ENCODE measurements around the gene HOXA4. TPM values are rescaled to one million over a fixed set of nuclear protein-coding genes. Genes with fewer than 3 reads are reported as not detected.

Gene HOXA4
- total RNA-seq, 1 donor from 2014 or later, result 0.31 TPM

GRCh38 chr7:27148756-27149641 is 18.4 kb upstream of the HOXA4 start:
- no peak for DNase-seq (ENCODE audit: low spot score)
- peaks cover 24% of the 10 kb centered on the region for H3K4me1 Mint-ChIP-seq (ENCODE audit: unreplicated experiment)
- peaks cover 4% of the 10 kb centered on the region for H3K36me3 Mint-ChIP-seq (ENCODE audit: low read depth, unreplicated experiment)
- no peak for TF ChIP-seq CTCF (IDR thresholded peaks at IDR 0.05; ENCODE audit: unreplicated experiment)
- no peak overlapping the region for H3K27ac Mint-ChIP-seq (ENCODE audit: unreplicated experiment)
- no peak overlapping the region for H3K4me3 Mint-ChIP-seq (ENCODE audit: unreplicated experiment)
- peaks cover 58% of the 10 kb centered on the region for H3K27me3 Mint-ChIP-seq (ENCODE audit: unreplicated experiment)
- H3K9me3 Mint-ChIP-seq (ENCODE audit: unreplicated experiment), result no peaks in the 10 kb centered on the region

GRCh38 chr7:27148031-27148755 is 17.6 kb upstream of the HOXA4 start:
- Mint-ChIP-seq H3K27me3 (ENCODE audit: unreplicated experiment) (peaks cover 52% of the 10 kb centered on the region), H3K36me3 (ENCODE audit: low read depth, unreplicated experiment) (peaks cover 4% of the 10 kb centered on the region), H3K9me3 (ENCODE audit: unreplicated experiment) (no peaks in the 10 kb centered on the region), H3K4me3 (ENCODE audit: unreplicated experiment) (peak overlapping the region; percentile 56), H3K27ac (ENCODE audit: unreplicated experiment) (no peak overlapping the region), H3K4me1 (ENCODE audit: unreplicated experiment) (peaks cover 21% of the 10 kb centered on the region)
- DNase-seq (ENCODE audit: low spot score), result no peak
- TF ChIP-seq CTCF (IDR thresholded peaks at IDR 0.05; ENCODE audit: unreplicated experiment), result no peak

GRCh38 chr7:27147199-27148030 is 16.9 kb upstream of the HOXA4 start, which contains the start of gene HOXA6:
Gene HOXA6, minus strand, starts transcription at chr7:27147774. Its CDS starts 25 bp downstream, at chr7:27147749.
- Mint-ChIP-seq H3K9me3 (ENCODE audit: unreplicated experiment) (no peaks in the 10 kb centered on the region), H3K4me1 (ENCODE audit: unreplicated experiment) (peaks cover 26% of the 10 kb centered on the region), H3K36me3 (ENCODE audit: low read depth, unreplicated experiment) (peaks cover 4% of the 10 kb centered on the region), H3K4me3 (ENCODE audit: unreplicated experiment) (peak within 1 kb of the TSS; percentile 56), H3K27me3 (ENCODE audit: unreplicated experiment) (peaks cover 56% of the 10 kb centered on the region), H3K27ac (ENCODE audit: unreplicated experiment) (no peak within 1 kb of the TSS)
- no peak for DNase-seq (ENCODE audit: low spot score)
- TF ChIP-seq CTCF (IDR thresholded peaks at IDR 0.05; ENCODE audit: unreplicated experiment), result no peak

GRCh38 chr7:27146491-27147198 is 16.1 kb upstream of the HOXA4 start:
- Mint-ChIP-seq H3K9me3 (ENCODE audit: unreplicated experiment) (no peaks in the 10 kb centered on the region), H3K27me3 (ENCODE audit: unreplicated experiment) (peaks cover 53% of the 10 kb centered on the region), H3K36me3 (ENCODE audit: low read depth, unreplicated experiment) (peaks cover 4% of the 10 kb centered on the region), H3K4me3 (ENCODE audit: unreplicated experiment) (no peak overlapping the region), H3K4me1 (ENCODE audit: unreplicated experiment) (peaks cover 28% of the 10 kb centered on the region), H3K27ac (ENCODE audit: unreplicated experiment) (no peak overlapping the region)
- no peak for DNase-seq (ENCODE audit: low spot score)
- no peak for TF ChIP-seq CTCF (IDR thresholded peaks at IDR 0.05; ENCODE audit: unreplicated experiment)
